NCI-H2227 (cell line): Measurements from ENCODE around the gene ZNF276.
"Not testable (repeated sequence)": the region's sequence is repeated elsewhere in the genome, so short reads cannot be mapped to it uniquely, and the experiment has no call there.

Experiments used
- DNase-seq: peaks from one replicate; lab custom pipeline; 2025; ENCODE audit not compliant: unreplicated experiment; lab: John Stamatoyannopoulos, UW

ZNF276 gene

DNA sequence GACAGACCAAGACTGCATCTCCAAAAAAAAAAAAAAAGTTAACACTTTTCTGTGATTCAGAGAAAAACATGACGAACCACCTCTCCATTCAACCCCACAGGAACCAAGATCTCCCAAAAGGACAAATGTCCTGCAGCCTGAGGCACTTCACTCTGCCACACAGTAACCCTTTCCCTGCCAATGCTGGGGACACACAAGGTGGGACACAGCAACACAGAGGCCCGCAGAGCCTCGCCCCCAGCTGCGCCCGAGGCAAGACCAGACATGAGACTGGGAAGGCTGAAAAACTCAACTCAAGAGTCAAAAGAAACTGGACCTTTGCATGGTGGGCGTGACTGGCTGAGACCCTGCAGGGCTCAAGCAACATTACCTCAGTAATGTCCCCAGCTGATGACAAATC, 61.2 kb downstream of the ZNF276 start:
- no peak for DNase-seq

DNA sequence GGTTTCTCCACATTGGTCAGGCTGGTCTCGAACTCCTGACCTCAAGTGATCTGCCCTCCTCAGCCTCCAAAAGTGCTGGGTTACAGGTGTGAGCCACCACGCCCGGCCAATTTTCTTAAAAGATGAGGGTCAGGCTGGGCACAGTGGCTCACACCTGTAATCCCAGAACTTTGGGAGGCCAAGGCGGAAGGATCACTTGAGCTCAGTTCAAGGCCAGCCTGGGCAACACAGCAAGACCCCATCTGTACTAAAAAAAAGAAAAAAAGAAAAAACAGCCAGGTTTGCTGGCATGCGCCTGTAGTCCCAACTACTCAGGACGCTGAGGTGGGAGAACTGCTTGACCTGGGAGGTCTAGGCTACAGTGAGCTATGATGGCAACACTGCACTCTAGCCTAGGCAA, 62.6 kb downstream of the ZNF276 start:
- not testable (repeated sequence) for DNase-seq

DNA sequence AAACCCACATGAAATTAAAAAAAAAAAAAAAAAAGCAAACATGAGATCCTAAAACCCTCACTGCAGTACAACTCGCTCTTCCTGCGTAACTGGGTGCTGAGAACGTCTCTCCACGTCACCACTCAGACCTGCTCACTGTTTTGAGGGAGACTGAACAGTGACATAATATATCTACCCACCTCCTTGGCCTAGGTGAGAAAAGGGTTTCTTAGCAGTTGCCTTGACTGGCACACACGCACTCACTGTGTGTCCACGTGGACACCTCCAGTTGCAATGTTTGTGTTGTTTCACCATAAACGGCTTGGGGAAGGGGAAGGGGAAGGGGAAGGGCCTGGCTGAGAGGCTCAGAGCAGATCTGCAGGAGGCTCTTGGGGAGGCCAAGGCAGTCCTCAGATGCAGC, 63.1 kb downstream of the ZNF276 start:
- no peak for DNase-seq

DNA sequence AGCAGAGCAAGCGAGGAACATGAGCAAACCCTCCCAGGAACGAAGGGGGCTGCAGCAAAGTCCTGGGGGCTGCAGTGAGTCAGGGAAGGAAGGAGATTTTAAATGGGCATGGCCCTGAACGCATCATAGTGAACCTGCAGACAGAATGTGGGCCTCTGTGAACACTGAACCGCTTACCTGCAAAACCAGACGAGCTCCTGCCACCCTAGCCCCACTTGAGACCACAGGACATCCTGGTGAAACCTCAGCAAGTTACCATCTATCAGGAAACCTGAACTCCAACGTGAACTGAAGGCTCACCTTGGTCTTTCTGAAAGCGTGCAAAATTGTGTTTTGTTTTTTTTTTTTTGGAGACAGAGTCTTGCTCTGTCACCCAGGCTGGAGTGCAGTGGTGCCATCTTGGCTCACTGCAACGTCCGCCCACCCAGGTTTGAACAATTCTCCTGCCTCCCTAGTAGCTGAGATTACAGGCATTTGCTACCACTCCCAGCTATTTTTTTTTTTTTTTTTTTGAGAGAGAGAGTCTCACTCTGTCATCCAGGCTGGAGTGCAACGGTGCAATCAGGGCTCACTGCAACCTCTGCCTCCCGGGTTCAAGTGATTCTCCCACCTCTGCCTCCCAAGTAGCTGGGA, 64.3 kb downstream of the ZNF276 start:
- no peak for DNase-seq

DNA sequence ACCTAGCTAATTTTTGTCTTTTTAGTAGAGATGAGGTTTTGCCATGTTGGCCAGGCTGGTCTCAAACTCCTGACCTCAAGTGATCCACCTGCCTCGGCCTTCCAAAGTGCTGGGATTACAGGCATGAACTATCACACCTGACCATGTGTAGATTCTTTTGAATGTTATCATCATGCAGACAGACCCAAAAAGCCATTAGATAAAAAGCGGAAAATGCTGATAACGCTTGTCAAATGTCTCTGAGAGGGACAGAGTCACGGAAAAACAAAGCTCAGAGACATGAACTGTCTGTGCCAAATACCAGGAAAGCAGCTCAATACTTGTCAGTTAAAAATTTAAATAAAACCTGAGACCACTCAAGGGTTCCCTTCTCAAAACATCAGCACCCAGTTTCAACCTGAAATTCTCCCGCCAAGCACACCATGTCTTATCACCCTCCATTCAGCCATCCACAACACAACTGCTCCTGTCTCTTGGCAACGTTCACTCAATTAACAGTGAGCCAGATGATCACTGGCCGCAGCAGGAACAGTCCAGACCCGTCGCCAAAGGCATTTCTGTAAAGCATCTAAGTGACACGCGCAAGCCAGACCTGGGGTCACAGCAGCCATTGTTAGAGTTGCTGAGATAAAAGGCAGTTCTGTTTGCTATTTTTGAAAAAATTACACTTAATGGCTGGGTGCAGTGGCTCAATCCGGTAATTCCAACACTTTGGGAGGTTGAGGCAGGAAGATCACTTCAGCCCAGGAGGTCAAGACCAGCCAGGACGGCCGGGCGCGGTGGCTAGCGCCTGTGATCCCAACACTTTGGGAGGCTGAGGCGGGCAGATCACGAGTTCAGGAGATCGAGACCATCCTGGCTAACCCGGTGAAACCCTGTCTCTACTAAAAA, 65.4 kb downstream of the ZNF276 start:
- DNase-seq, result peak; percentile 81

DNA sequence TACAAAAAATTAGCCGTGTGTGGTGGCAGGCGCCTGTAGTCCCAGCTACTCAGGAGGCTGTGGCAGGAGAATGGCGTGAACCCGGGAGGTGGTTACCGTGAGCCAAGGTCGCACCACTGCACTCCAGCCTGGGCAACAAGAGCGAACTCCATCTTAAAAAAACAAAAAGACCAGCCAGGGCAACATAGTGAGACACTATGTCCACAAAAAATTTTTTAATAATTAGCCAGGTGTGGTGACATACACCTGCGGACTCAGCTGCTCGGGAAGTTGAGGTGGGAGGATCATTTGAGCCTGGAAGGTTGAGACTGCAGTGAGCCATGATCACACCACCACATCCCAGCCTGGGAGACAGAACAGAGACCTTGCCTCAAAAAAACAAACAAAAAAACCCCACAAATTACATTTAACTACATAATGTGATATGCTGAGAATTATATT, 66.0 kb downstream of the ZNF276 start:
- DNase-seq, result no peak
